ENCODE data around the gene LHX5.

The LHX5 gene

DNA sequence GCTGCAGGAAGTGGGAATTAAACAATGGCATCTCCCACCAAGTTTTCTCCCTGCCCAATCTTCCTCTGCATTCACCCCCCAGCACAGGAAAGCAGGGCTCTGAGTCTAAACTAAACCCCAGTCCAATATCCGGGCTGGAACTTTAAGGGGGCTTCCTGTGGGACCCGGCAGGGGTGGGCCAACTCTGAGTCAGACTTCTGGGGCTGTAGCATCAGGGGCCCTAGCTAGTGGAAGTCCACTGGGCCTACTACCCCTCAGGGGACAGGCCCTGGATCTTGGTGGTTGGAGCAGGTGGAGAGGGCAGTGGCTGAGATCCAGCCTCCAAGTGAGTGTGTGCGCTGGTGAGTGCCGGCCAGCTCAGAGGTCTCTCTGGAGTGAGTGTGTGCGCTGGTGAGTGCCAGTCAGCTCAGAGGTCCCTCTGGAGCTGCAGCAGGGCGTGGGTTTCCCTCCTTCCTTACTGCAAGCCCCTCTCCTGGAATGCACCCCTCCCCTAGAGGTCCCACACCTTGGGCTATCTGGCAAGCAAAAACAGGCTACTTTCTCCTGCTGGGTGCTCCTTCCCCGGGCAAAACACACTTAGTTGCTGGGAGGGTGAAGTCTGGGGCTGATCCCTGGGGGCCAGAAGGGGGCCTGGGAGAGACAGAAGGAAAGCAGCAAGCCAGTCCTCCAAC lies 5.6 kb upstream of the LHX5 start:
- no peak for DNase-seq

DNA sequence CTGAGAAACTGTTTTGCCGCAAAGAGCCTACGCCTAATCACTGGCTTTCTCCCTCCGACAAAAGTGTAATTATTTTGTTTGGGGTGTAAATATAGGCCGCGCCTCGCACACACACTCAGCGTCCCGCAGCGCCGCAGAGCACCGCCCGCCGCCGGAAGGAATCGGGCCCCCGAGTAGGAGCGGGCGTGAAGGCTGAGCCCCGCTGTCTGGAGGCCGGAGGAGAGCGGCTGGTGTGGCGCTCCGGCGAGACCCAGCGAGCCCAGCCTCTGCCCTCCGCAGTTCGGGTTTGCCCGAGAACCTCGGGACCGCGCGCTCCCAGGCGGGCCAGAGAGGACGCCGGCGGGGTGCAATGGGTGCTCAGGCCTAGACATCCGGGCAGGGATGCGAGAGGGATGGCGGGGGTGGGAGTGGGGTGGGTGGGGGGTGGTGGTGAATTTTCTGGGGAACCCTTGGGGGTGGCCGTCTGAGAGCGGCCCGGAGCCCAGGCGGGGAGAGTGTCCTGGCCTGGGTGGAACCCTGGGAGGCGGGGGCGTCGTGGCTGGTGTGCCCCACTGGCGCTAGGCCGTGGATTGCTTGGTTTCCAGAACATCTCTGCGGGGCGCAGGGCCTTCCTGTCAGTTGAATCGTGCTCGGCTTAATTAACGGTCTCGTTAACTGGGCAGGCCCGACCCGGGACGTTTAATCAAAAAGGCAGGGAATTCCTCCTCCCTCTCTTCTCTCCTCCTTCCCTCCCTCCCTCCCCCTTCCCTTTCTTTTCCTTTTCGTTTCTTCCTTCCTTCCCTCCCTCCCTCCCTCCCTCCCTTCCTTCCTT lies 4.7 kb upstream of the LHX5 start:
- DNase-seq, result no peak

DNA sequence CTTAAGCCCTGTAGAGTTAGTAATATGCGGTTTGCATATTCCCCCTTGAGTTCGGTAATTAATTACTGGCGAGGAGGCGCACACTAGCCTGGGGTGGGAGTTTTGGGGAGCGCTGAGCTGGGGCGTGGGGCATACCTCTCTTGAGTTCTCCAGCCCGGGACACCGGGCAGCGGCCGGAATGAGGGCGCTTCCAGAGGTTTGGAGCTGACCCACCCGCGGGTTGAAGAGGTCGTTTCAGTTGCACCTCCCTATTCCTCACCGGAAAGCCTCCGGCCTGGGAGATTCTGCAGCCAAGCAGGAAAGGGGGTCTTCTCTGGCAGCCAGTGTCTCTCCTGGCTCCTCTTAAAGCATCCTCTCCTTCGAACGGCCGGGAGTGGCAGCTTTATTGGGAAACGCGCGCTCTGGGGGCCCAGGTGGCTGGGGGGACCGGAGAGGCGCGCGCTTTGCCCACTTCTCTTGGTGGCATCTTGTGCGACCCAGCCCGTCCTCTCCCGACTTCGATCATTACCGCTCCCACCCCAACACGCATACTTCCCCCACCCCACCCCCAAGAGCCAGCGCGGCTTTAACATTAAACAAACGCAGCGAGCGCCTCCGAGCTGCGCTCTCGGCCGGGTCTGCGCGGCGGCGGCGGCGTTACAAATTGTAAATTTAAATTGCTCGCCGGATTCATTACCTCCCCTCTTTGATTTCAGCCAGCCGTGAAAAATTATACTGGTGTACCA lies 3.9 kb upstream of the LHX5 start:
- DNase-seq, result no peak

DNA sequence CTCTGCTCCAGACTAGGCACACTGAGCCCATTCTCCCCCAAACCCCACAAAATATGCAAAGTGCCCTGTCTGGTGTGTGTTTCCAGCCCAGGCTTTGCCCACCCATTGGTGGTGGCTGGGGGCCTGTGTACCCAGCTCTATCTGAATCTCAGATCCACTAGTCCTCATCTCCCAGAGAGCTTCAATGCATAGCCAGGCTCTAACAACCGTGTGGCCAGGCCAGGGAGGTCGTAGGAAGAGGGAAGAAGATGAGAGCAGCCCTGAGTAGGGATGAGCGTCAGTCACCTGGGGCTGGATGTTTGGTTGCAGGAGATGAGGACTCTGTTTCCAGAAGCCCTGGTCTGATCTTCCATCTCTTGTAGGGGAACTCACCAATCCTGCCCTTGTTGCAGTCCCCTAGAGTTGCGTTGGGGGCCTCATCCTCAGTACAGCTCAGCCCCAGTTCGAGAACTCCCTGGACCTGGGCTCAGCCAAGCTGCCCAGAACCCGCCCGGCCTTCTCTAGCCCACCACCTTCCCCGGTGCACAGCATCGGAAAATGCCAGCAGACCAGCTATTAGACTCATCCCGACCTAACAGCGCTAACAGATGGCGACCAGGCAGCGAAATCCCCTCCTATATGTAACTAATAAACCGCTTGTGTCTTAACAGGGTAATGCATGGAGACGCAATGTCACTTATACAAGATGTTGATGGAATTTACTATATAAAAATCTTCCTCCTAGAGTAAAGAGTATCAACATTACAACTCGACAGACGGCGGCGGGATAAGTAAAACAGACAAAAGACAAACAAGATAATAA lies 3.2 kb upstream of the LHX5 start:
- no peak for DNase-seq

DNA sequence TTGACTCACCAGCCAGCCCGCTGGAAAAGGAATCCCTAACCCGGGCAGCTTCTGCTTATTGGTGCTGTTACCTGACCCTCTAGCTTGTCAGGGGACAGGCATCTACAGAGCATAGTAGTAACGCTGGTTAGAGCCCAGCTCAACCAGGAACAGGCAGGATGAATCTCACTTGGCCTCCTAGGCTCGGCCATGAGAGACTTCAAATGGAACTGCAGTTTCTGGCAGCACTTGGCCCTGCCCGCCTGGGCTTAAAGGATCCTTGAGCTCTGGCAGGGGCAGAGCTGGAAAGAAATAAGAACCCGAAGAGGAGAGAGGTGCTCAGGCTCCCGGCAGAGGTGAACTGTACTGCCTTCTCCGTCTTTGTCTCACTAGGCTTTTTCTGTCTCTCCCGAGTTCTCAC lies 2.3 kb upstream of the LHX5 start:
- DNase-seq, result no peak

DNA sequence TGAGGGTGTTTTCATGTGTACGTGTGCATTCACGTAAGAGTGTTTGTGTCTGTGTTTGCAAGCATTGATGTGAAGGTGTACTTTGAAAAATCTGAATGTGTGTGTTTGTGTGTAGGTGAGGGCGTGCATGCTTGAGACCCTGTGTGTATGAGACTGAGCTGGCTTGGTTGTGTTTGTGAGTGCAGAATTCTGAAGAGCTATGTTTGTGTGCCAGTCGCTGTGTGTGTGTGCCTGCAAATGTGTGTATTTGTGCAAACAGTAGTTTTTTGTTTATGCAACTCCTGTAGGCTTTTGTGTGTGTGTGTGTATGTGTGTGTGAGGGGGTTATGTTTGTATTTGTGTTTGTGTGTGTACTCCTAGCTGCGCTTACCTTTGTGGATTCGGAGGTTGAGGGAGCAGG lies 1.7 kb upstream of the LHX5 start:
- no peak for DNase-seq

DNA sequence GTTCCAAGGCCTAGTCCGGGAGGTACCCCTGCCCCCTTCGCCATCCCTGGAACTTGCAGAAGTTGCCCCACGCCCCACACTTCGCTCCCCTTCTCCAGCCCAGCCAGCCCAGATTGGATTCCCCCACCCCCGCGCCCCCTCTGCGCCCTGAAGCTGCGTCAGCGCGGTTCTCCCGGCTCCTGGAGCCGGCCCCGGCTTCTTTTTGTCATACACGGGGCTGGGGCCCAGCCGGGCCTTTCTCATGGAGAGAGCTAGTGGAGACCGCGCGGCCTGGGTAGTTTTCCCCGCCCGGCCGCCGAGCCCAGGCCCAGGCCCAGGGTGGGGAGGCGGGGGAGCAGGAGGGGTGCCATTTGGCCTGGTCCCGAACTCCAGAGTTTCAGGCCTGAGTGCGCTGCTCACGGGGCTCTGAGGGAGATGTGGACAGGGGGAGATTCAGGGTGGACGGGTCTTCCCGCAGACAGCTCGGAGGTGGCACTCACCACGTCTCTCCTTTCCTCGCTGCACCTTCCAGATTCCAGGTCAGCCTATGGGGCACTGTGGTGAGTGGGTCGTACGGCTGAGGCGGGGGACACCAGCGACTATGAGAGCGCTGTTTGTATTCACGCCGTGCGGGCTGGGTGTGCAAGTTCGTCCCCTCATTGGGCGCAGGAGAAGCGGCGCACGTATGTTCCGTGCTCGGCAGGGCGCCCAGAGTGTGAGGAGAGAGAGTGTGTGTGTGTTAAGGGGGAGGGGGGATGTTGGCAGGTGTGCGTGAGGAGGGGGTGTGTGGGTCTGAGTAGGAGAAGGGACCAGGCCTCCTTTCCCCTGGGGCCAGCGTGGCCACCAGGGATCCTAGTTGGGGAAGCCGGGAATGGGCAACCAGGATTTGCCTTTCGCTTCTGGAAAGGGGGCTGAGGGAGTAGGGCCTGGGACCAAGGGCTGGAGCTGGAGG lies 785 bp upstream of the LHX5 start:
- DNase-seq, result no peak

DNA sequence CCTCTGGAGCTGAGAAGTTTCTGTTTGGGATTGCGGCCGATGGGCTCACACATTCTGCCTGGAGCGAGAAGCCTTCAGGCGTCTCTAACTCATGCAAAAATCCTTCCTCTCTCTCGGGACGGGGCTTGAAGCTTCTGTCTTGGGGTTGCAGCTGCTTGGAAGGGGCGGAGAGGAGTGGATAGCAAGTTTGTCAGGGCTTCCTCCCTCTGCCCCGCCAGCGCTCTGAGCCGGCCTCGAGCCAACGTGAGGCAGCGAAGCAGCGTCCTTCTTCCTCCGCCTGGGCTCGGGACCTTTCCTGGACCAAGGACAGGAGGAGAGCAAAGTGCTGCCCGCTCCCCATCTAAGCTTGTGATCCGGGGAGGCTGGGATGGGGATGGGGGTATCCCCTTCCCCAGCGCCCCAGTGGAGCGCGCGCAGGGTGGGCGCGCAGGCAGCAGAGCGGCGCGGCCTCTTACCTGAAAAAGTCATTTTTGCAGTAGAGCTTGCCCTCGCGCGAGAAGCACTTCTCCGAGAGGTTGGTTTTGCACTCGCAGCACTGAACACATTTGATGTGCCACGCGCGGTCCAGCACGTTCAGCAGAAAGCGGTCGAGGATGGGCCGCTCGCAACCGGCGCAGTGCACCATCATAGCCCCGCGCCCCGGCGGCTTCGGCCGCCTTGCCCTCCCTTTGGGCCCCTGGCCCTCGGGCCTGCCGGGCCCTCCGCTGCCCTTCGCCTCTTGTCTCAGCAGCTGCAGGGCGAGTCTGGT lies 626 bp downstream of the LHX5 start:
- DNase-seq, result no peak

DNA sequence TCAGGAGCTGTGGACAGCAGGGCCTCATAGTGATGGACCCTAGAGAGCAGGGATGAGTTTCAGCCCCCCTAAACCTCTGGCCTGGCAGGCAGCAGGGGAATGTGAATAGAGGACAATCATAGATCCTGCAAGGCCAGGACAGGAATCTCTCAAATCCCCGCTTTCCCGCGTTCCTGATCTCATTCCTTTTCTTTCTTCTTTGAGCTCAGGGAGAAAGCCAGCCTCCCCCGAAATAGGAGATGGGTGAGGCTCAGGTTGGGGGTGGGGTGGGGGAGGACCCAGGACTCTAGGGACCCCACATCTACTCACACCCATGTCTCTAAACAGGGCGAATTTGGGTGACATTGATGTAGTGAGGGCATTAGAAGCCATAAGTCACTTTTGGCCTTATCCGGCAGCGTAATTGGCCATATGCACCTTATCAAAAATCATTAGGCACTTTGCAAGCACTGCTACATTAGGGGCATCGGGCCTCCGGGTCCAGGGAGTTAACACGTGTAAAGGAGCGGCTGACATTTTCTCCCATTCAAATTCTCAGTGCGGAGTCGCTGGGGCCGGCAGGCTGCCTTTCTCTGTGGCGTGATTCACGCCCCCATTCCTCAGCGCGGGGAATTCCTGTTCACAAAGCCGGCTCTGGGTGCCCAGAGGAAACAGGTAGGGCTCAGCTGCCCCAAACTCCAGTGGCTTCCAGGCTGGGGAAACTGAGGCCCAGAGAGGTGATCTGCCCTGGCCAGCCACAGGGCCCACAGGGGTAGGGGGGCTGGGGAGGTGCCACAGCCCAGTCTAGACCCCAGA lies 1.5 kb downstream of the LHX5 start:
- DNase-seq, result no peak

DNA sequence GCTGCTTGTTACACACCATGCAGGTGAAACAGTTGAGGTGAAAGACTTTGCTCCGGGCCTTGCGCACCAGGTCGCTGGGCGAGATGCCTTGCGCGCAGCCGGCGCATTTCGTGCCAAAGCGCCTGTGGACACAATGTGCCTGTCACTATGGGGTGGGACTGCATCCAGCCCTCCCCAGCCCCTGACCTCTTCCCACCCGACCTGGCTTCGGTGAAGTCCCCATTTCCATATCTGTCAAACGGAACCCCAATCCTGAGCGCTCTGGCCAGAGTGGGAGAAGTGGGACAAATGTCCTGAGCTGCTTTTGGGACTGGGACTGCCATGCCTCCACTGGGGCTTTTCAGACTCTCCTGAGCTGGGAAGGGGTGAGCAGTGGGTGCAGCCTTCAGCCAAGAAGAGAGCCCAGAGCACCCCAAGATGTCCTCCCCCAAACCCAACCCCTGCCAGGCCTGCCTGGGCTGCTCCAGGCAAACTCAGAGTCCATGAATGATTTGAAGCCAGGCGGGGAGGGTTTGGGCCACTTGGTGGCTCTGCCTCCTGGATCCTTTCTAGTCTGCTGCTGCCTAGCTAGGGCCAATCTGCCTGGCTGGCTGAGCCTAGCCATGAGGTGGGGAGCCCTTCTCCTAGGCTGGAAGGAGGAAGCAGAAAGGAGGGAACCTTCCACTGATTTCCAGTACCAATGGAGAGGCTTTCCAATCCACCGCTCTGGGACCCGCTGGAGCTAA lies 2.3 kb downstream of the LHX5 start:
- no peak for DNase-seq

DNA sequence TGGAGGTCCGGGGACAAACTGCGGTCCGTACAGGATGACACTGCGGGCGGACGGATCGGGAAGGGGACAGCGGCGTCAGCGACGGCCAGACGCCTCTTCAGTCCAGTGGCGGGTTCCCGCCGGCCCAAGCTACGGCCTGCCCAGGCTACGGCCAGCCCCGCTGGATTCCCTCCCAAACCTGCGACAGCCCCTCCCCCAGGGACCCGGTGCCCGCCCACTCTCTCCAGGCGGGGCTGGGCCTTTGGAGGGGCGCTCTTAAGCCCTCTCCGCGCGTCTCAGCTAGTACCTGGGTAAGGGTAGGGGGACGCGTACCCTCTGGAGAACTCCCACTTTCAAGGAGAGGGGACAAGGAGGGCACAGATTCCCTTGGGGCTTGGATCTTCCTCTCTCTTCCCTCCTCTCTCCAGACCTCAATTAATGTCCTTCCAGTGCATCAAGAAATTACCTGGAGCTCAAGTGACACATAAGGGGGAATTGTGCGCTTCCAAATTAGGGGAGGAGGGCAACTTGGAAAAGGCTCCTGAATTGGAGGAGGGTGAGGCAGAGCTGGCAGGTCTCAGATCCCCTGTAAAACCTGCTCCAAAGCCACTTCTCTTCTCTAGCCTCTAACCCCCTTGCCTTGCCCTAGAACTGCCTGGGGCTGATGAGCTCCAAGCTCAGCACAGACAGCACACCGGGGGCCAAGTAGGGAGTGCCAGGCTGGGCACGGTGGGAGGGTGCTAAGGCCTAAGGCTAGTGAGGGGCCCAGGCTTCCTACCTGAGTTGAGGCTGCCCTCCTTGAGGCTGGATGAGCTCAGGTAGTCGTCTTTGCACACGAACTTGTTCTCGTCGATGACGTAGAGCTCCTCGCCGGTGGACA lies 3.1 kb downstream of the LHX5 start:
- no peak for DNase-seq

DNA sequence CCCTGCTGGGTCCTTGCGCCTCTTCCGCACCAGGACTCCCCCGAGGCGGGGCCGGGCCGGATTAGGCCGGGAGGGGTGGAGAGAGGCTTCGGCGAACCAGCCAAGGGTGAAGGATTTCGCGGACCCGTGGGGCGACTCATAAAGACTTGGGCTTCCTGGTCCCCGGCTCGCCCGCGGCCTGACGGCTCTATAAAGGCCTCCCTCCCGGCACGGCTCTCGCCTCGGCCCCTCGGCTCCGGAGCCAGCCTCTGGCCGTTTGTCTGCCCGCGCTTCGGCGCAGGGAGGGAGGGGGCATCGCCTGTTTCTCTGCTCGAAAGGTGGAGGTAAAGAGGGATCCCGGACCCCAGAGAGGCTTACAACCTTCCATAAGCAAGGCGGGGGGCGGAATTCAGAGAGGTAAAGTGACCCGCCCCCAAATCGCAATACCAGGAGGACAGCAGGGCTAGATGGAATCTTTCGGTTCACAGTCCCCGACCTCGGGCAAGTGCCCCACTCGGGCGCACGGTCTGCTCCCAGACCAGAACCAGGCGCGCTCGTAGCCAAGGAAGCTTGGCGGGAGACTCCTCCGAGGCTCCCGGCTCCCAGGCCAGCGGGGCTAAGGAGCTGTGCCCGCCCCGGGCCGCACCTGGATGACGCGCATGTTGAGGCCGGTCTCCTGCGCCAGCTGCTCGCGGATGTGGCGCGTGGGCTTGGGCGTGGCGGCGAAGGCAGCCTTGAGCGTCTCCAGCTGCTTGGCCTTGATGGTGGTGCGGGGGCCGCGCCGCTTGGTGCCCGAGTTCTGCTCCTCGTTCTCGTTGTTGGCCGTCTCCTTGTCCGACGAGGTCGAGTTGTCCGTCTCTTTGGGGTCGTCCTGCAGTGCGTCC lies 3.9 kb downstream of the LHX5 start:
- no peak for DNase-seq

DNA sequence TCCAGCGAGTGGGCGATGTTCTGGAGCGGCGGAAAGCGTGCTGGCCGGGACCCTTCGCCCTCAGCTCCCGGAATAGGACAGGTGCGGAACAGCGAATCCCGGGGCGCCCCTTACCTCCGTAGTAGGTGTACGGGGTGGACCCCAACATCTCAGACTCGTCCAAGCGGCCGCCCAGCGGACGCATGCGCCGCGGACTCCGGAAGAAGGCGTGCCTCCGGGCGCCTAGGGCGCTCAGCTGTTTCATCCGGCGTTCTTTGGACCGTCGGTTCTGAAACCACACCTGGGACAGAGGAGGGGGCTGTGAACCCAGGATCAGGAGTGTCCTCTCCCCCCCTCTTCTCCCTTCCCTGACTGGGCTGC lies 4.5 kb downstream of the LHX5 start:
- DNase-seq, result no peak

DNA sequence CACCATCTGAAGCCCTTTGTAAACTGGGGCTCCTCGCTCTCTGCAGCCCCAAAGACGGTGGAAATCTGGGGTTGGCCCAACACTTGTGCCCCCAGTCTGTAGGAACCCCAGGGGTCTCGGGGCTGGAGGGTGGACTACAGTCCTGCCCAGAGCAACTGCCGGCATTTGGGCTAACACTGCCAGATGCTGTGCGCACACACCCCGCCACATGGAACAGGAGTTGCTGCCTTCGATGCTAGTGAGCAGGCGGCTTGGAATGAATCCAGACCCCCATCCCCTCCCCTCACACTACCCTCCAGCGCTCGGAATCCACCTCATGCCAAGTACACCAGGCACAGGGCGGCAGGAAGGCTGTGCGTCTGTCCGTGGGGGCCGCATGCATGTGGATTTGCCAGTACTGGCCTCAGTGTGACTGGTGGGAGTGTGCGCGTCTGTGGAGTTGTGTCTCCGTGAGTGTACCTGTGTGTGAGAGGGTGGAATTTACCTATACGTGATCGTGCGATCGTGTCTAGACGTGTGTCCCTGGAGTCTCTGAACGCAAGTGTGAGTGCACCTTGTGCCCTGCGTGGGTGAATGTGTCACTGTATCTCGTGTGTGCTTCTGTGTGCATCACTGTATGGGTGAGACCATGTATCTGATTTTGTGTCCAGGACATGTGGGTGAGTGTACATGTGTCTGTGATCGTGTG lies 5.1 kb downstream of the LHX5 start:
- DNase-seq, result no peak

DNA sequence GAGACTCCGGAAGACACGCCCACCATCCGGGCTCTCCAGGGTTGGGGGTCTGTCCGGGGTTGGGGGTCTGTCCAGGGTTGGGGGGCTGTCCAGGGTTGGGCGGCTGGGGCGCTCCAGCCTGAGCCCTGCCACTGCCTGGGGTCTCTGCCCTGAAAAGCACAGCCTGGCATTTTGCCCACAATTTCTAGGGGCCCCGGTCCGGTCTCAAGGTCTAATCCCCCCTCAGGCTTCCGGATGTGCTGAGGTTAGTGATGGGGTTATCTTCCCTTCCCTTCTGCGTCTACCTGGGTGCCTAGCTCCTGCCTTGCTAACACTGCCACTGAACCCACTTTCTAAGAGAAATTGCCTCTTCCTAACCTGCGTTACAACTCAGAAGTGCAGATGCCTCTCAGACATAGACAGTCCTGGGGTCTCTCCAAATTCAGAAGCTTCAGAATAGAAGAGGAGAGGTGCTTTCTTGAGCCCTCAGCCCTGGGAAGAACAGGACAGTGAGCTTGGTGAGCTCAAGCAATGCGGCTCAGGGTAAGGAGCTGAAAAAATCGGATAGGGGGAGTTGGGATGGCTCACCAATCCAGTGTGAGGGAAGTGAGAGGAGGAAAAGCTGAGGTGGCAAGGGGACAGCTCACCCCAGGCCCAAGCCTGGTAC lies 5.7 kb downstream of the LHX5 start:
- no peak for DNase-seq
